ENCODE results near the gene PNKD. TPM values are rescaled to one million over a fixed set of nuclear protein-coding genes. Genes with fewer than 3 reads are reported as not detected.

Gene PNKD
- total and polyA plus RNA-seq, 2 experiments from 2014 or later: 48.7 to 145 TPM

GRCh38 chr2:218275371-218276072 is 5.2 kb downstream of the PNKD start:
- TF ChIP-seq EZH2 (IDR thresholded peaks at IDR 0.05; ENCODE audit: borderline replicate concordance): no peak
- no peak for TF ChIP-seq EZH2phosphoT487 (IDR thresholded peaks at IDR 0.05; ENCODE audit: low read depth, severe bottlenecking, unreplicated experiment)
- TF ChIP-seq CTCF (IDR thresholded peaks at IDR 0.05; ENCODE audit: poor library complexity): no peak
- Histone ChIP-seq H3K9me2 (replicated peaks; ENCODE audit: insufficient read depth) (no peaks in the 10 kb centered on the region), H4K20me1 (ENCODE audit: insufficient read depth, poor library complexity, severe bottlenecking) (peaks cover 7% of the 10 kb centered on the region), H3K4me2 (no peak overlapping the region), H3K27me3 (no peaks in the 10 kb centered on the region), H3K36me3 (replicated peaks; ENCODE audit: insufficient read depth, low read depth) (no peaks in the 10 kb centered on the region), H3K9me3 (ENCODE audit: low read depth) (no peaks in the 10 kb centered on the region), H3K4me1 (ENCODE audit: insufficient read depth) (peaks cover 21% of the 10 kb centered on the region), H3K79me2 (peaks cover 28% of the 10 kb centered on the region), H2AFZ (no peak overlapping the region), H3K27ac (peak overlapping the region; percentile 76), H3K4me3 (no peak overlapping the region)
- DNase-seq (ENCODE audit: low spot score): no peak
- whole genome bisulfite sequencing (ENCODE audit: low lambda C conversion rate, missing lambda C conversion rate): 86% methylated on average over 9 of the region's 9 CpGs

- Histone ChIP-seq H3K27ac (no peak overlapping the region), H3K27me3 (no peaks in the 10 kb centered on the region), H3K79me2 (peaks cover 24% of the 10 kb centered on the region), H3K4me1 (ENCODE audit: insufficient read depth) (peaks cover 13% of the 10 kb centered on the region), H2AFZ (no peak overlapping the region), H3K9me3 (ENCODE audit: low read depth) (no peaks in the 10 kb centered on the region), H3K36me3 (replicated peaks; ENCODE audit: insufficient read depth, low read depth) (no peaks in the 10 kb centered on the region), H3K9me2 (replicated peaks; ENCODE audit: insufficient read depth) (no peaks in the 10 kb centered on the region), H3K4me3 (no peak overlapping the region), H3K4me2 (no peak overlapping the region), H4K20me1 (ENCODE audit: insufficient read depth, poor library complexity, severe bottlenecking) (peaks cover 12% of the 10 kb centered on the region)
- TF ChIP-seq EZH2 (IDR thresholded peaks at IDR 0.05; ENCODE audit: borderline replicate concordance) (no peak), CTCF (IDR thresholded peaks at IDR 0.05; ENCODE audit: poor library complexity) (no peak), EZH2phosphoT487 (IDR thresholded peaks at IDR 0.05; ENCODE audit: low read depth, severe bottlenecking, unreplicated experiment) (no peak)
- DNase-seq (ENCODE audit: low spot score): no peak
- WGBS (ENCODE audit: low lambda C conversion rate, missing lambda C conversion rate): 89% methylated on average over 12 of the region's 12 CpGs
These were observed 6.9 kb downstream of the PNKD start for GRCh38 chr2:218276986-218277755.

- no peak for DNase-seq (ENCODE audit: low spot score)
- H3K4me2 ChIP-seq: no peak overlapping the region
- no peaks in the 10 kb centered on the region for H3K9me3 ChIP-seq (ENCODE audit: low read depth)
- peaks cover 31% of the 10 kb centered on the region for H3K79me2 ChIP-seq
- H2AFZ ChIP-seq: no peak overlapping the region
- 93% methylated on average over 7 of the region's 7 CpGs for WGBS (ENCODE audit: low lambda C conversion rate, missing lambda C conversion rate)
- H3K27ac ChIP-seq: no peak overlapping the region
- H3K36me3 ChIP-seq (replicated peaks; ENCODE audit: insufficient read depth, low read depth): no peaks in the 10 kb centered on the region
- H3K9me2 ChIP-seq (replicated peaks; ENCODE audit: insufficient read depth): no peaks in the 10 kb centered on the region
- peaks cover 13% of the 10 kb centered on the region for H3K4me1 ChIP-seq (ENCODE audit: insufficient read depth)
- H3K4me3 ChIP-seq: no peak overlapping the region
- H4K20me1 ChIP-seq (ENCODE audit: insufficient read depth, poor library complexity, severe bottlenecking): peaks cover 17% of the 10 kb centered on the region
- TF ChIP-seq EZH2phosphoT487 (IDR thresholded peaks at IDR 0.05; ENCODE audit: low read depth, severe bottlenecking, unreplicated experiment) (no peak), CTCF (IDR thresholded peaks at IDR 0.05; ENCODE audit: poor library complexity) (no peak), EZH2 (IDR thresholded peaks at IDR 0.05; ENCODE audit: borderline replicate concordance) (no peak)
- H3K27me3 ChIP-seq: no peaks in the 10 kb centered on the region
These were observed 7.6 kb downstream of the PNKD start for GRCh38 chr2:218277921-218278320.

All from hepatocyte (in vitro differentiated cells).